Keratinocyte (primary cell): ENCODE data around the gene SASH1.

ENCODE experiments used
- CTCF ChIP-seq, 3 experiments: IDR thresholded peaks in 1 of 3; conservative IDR thresholded peaks in 1 of 3; optimal IDR thresholded peaks in 1 of 3; 2 replicates in 2 of 3; 3 replicates in 1 of 3; pipeline versions ENCODE3 to v1.5.1; 2011; ENCODE audit warnings: low read length in 3 of 3, mild to moderate bottlenecking in 3 of 3, moderate library complexity in 2 of 3, control low read depth in 1 of 3, inconsistent platforms in 1 of 3; ENCODE audit not compliant: insufficient read depth in 2 of 3; ENCODE audit errors: extremely low read depth in 1 of 3
- EZH2 ChIP-seq: IDR thresholded peaks from one replicate; pipeline ENCODE4 v1.6.1; 2012; ENCODE audit warnings: inconsistent platforms, mild to moderate bottlenecking, low read length, moderate library complexity

- TF ChIP-seq CTCF (optimal IDR thresholded peaks at IDR 0.05 in 1 of 3, IDR thresholded peaks at IDR 0.05 in 1 of 3, conservative IDR thresholded peaks at IDR 0.05 in 1 of 3; ENCODE audit: extremely low read depth in 1 of 3, insufficient read depth in 2 of 3, low read length in 3 of 3) (no peak), EZH2 (no peak)
These were observed 4.9 kb downstream of the SASH1 start for GRCh38 chr6:148347441-148348054.
